ENCODE data around the gene HOXC4.

HOXC4 gene

DNA sequence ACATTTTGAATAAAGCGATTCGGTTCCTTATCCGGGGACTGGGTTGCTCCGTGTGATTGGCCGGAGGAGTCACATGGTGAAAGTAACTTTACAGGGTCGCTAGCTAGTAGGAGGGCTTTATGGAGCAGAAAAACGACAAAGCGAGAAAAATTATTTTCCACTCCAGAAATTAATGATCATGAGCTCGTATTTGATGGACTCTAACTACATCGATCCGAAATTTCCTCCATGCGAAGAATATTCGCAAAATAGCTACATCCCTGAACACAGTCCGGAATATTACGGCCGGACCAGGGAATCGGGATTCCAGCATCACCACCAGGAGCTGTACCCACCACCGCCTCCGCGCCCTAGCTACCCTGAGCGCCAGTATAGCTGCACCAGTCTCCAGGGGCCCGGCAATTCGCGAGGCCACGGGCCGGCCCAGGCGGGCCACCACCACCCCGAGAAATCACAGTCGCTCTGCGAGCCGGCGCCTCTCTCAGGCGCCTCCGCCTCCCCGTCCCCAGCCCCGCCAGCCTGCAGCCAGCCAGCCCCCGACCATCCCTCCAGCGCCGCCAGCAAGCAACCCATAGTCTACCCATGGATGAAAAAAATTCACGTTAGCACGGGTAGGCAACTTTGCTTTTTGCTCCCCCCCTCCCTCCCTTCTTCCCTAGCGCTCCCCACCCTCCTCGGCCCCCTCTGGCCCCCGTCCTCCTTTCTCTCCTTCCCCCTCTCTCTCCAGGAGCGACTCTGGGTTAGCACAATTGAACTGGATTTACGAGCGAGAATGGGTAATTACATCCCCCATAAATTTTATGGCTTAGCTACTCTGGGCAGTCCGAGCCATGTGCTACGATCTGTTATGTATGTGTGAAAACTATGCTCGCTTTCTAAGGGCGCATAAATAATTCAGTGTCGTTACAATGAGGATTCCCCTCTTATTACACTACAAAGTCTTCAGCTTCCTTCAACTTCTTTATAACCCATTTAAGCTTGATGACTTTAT lies at the start of gene HOXC4:
Gene HOXC4, plus strand, starts transcription at position 85 of the 991 bp plus-strand sequence. Its CDS starts 88 bp downstream, at position 173.
- DNase-seq = peak in 1 of 2 experiments; percentile 47

DNA sequence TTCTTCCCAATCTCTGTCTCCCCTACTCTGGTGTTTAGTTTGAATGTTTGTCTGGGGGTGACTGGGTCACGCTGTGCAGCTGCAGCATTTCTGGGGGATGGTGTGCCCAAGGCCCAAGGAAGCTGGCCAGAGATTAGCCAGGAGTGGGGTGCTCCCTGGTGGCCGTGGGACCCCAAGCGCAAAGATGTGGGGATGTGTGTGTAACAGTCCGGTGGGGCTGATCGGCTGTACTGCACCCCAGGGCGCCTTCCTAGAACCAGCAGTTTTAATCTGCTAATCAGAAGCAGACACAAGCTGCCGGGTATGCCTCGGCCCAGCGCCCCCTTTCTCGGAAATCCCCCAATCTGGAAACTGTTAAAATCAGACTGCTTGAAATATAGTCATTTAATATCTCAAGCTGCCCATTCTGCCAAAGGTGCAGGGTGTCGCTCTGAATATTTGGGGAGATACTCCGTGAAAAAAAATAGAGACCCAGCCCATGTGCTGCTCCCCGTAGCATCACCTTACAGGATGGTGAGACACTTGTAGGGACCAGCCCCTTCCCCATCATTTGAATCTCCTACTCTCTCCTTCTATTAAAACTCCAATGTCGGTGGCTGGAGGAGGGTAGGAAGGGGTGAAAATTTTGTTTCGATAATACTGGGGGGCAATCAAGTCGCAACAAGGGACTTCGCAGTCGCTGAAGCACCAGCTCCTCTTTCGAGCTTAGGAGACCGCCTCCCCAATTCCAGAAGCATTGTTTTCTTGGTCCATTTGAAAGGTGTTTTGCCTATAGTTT lies 49.4 kb upstream of the HOXC4 start:
- no peak for DNase-seq

DNA sequence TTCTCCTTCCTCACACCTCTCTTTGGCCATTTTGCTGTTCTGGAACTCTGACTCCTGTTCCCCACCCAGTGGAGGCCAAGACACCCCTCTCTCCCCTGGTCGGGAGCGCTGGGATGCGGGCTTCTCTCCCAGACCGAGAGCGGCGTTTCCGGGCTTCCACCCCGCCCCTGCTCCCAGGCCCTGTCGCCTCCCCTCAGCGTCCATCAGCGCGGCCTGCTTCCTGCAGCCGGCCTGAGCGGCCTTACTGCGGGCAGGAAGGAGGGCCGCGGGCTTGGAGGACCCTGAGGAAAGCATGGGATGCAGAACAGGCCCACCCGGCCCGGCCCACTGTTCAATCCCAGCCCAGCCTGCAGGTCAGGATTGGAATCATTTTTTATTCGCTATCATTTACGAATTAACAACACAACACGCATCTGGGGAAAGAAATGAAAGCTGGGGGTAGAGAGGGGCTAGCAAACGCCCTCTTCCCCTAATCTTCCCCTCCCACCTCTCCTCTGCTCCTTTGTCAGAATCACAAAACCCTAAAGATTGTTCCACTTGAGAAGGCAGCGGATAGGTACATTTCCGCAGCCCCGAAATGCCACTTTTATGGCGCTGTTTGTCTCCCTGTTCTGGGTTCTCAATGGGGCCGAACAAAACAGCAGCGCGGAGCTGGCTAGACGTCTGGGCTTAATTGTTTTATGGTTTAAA lies 48.6 kb upstream of the HOXC4 start:
- DNase-seq = no peak

DNA sequence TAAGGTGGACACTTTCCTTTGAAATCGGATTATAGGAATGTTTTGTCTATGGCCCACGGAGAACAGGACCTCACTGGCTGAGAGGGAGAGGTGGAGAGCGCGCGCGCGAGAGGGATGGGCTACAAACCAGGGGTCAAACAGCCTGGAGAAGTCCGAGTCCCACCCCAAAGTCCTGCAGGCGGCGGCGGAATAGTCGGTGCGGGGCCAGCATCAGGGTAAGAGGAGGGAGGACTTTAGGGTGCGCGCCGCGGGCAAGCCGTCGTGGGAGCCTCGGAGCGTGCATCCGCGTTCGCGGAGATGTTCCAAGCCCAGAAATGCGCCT lies 48.1 kb upstream of the HOXC4 start:
- no peak for DNase-seq

DNA sequence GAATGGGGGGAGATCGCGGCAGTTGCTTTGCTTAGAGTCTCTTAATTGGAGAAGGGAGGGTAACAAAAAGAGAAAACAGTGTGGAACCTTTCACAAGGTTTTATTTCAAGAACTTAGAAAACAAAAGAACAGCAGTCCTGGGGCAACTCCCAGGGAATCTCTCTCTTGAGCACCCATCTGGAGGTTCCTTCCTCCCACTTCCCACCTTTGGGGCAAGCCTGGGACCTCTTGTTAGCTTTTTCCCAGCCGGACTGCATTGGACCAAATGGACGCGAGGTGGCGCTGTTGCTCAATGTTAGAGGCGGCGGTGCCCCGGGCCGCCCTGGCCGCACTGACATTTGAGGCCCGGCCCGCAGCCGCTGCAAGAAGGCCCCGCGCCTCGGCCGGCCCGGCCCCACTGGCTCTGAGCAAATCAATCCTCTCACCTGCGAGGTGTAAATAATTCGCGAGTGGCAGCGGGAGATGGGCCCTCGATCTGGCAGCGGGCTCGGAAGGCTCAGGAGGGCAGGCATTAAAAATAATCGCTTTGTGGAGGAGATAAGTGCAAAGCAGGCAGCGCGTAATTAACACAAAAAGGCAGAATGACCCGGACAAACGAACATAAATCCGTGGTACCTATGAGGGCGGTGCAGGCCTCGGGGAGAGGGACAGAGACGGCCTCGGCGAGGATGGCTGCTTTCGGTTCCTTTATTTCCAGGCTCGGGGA lies 47.6 kb upstream of the HOXC4 start:
- DNase-seq = peak; percentile 64 to 89

DNA sequence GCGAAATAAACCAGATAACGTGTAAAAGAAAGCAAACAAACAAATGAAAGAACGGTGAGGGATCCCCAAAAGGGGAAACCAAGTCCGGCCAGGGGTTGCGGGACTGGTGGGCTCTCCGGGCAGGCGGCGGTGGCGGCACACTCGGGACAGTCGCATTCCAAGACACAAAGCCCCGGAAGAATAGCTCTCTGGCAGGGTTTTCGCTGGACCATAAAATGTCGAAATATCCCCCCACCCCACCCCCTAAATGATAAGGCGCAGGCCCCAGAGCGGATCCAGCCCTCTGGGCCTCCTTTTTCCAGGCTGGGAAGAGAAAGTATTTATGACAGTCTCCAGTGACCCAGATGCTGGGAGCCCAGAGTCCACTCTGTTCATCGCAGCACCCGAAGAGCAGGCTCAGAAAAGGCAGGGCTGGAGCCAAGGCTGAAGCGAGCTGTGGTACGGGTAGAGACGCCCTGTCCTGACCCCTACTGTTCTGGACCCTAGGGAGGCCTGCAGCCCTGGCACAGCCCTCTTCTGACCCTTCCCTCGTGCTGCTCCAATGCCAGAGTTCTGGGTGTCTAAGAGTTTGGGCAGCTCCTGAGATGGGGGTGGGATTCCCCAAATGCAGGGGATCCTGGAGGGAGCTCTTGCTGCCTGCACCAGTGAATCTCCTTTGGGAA lies 46.9 kb upstream of the HOXC4 start:
- no peak for DNase-seq

DNA sequence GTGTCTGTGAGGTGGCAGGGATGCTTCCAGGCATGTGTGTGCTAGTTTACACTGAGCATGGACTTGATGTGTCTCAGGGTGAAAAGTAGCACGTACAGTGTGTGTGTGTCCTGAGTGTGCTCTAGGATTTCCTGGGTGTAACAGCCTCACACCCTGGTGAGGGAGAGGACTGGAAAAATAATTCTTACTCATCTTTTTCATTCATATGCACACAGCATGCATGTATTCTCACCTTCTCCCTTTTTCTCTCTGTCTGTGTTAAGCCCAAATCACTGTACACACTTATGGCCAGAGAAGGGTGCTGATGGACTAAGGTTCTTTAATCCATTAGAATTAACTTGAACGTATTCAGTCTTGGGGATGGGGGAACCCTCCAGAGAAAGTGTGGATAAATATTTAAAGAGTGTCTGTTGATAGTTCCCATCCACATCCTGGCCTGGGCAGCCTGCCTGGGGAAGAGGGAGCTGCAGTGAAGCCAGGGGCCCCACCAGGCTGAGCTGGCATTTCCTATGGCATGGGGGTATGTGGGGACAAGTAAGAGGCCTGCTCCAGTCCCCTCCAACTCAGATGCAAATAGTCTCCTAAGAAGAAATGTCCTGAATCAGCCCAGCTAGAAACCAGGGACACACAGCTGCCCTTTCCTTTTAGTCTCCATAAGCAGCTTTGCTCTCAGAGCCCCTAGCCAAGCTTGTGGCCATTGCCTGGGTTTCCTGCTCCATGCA lies 45.9 kb upstream of the HOXC4 start:
- no peak for DNase-seq

DNA sequence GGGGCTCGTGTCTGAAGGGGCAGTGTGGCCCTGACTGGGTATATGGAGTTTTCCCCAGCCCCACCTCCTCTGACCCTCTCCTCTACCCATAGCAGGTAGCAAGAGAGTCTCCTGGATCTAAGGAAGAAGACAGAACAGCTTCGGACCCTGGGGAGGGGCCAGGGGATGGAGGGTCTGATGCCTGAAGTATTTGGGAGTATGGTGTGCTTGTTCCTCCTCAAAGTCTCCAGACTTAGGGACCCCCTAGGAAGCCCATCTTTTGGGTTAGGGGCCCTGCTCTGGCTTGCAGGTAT lies 45.4 kb upstream of the HOXC4 start:
- DNase-seq = no peak

DNA sequence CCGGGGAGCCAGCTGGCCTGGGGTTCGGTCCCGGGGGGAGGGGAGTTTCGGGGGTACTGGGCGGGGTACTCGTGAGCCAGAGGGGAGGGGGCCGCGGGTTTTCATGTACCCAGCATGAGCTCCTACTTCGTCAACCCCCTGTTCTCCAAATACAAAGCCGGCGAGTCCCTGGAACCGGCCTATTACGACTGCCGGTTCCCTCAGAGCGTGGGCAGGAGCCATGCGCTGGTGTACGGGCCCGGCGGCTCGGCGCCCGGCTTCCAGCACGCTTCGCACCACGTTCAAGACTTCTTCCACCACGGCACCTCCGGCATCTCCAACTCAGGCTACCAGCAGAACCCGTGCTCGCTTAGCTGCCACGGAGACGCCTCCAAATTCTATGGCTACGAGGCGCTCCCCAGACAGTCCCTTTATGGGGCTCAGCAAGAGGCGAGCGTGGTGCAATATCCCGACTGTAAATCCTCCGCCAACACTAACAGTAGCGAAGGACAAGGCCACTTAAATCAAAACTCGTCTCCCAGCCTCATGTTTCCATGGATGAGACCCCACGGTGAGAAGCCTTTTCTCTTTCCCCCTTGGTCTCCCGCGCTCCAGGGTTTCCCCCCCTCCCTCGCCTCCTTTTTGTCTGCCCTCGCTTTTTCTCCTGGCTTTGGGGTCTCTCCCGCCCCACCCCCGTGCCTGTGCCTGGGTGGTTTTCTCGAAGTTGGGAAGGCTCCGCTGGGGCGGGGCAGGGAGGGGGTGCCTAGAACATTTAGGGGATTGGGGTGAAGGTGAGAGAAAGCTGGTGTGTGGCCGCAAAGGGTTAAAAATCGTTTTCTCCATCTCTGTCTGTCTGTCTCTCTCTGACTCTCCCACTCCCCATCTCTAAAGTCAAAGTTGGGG lies 44.2 kb upstream of the HOXC4 start:
- DNase-seq = peak in 1 of 2 experiments; percentile 15

DNA sequence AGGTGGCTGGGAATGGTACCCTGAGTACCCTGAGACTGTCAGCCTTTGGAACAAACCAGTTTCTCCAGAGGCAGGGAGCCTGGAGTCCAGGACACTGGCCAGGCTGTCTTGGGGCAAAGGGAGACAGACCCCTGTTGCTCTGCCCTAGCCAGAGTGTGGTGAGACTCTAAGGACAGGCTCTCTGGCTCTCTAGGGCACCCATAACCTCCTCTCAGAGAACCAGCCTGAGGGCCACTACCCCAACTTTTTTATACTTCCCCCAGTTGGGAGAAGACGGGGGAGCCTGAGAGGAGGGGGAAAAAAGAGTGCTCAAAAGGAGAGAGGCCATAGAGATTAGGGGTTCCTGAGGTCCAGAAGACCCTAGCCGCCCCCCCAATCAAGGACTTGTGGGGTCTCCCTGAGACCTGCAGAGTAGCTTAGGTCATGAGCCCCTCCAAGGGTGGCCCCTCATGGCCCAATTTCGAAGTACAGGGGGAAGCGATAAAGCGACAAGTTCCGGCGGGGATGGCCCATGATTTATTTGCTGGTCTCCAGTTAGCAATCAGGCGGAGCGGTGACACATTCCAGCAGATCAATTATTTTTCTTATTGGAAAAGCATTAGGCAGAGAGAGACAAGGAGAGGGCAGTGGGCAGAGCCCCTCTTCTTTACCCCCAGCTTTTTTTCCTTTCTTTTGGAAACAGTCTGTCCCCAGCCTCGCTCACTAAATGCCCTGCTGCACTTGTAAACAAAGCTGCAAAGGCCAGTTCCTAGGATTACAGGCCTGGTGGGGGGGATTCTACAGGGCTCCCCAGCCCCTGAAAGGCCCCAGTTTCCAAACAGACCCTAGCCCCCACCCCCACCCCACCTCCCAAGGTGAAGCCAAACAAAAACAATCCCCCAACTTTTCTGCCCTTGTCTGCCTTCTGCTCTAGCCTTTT lies 43.3 kb upstream of the HOXC4 start:
- no peak for DNase-seq

DNA sequence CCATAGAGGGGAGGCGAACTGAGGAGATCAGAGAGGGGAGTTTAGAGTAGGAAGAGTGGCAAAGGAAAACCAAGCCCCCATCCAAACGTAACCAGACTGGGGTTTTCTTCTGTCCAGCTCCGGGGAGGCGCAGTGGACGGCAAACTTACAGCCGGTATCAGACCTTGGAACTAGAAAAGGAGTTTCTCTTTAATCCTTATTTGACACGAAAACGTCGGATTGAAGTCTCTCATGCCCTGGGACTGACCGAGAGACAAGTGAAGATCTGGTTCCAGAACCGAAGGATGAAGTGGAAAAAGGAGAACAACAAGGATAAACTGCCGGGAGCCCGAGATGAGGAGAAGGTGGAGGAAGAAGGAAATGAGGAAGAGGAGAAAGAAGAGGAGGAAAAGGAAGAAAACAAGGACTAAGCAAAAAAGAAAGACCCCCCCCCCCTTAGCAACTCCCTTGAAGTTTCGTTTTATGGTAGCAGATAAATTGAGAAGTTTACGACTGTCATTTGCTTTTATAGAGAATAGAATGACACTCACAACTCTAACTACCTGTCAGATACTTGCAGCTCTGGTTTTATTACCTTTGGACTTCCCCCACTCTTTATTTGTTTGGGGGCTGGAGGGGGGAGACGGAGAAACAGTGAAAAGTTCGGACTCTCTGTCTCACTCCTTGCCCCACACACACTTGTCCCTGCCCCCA lies 42.5 kb upstream of the HOXC4 start:
- DNase-seq = no peak

DNA sequence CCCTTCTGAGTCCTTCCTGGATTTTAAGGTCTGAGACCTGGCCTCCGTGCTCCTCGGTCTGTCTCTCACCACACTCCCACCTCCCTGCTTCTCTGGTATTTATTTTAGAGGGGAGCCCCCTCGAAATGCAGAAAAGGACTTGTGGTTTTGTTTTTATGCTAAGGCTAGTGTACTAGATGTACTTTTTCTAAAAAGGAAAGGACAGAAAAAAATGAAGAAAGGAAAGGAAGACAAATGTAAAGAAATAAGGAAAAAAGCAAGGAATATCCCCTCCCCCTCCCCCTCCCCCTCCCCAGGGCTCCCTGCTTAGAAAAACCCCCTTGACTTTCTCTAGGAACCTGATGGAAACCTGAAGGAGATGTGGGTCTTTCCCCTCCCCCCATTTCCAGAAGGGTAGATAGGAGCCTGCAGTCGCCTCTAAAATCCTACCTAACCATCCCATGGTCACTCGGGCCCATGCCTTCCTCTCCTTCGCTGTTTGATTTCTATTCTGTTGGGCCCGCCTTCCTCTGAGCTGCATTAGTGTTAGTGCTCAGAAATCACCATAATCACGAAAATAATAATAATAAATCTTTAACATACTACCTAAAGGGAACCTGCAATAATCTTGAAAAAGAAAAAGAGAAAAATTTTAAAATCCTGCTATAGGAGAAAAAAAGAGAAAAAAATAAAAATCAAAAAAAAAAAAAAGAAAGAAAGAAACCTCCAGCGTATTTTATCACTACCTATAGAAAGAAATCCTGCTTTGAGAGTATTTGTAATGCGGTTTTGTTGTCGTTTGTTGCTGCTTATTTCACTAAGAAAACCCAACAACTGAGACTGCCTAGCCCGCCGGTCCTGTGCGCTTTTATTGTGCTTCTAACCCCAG lies 41.7 kb upstream of the HOXC4 start:
- no peak for DNase-seq

DNA sequence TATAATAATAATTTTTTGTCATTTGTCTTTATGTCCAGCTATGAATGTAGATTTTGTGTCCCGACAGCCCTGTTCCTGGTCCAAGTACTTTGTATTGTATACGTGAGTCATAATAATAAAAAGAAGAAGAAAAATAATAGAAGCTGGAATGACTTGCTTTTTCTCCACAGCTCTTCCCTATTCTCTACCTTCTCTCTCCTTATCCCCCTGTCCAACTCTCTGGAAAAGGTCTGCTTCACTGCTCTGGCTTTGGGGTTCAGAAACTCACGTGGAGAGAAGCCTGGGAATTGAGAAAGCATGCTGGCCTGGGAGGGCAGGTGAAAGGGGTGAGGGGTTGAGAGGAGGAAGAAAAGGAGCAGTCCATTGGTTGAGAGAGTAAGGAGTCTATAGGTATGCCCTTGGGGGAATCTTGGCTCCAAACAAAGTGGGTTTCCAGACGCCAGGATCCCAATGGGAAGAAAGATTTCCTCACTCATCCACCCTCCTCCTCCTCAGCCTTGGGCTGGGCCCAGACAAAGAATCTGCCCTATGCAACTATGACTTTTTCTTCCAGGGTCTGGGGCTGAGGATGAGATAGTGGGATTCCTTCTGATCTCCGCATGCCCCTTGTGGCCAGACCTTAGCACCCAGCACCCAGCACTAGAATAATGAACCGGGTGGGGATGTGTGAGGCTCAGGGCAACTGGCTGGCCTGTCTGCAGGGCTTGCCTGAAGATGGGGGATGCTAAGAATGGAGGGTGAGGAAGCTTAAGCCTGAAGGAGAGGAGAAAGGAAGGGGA lies 40.8 kb upstream of the HOXC4 start:
- no peak for DNase-seq

DNA sequence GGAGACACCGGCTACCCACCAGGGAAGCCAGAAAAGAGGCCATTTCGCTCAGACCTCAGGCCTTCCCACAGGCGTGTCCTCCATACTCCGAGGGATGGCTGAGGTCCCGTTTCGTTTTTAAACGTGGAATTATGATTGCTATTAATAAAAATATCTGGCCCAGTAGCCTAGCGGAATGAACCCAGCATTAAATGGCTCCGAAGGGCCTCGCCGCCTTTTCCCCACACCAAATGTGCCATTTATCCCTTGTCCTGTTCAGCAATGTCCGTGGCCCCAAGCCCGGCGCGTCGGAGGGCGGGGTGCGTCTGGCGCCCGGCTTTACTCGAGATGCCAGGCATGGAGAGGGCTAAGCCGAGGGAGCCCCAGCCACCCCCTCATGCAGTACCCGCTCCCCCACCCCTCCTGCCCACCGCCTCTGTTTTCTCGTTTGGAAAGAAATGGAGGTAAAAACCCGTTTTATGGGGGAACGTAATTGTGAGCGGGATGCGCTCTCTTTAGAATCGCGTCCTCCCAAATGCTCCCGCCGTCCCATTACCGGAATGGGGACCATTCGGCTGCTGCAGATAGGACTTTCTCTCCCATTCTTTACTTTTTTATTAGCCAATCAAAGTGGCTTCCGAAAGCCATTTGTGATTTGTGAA lies 39.1 kb upstream of the HOXC4 start:
- no peak for DNase-seq

DNA sequence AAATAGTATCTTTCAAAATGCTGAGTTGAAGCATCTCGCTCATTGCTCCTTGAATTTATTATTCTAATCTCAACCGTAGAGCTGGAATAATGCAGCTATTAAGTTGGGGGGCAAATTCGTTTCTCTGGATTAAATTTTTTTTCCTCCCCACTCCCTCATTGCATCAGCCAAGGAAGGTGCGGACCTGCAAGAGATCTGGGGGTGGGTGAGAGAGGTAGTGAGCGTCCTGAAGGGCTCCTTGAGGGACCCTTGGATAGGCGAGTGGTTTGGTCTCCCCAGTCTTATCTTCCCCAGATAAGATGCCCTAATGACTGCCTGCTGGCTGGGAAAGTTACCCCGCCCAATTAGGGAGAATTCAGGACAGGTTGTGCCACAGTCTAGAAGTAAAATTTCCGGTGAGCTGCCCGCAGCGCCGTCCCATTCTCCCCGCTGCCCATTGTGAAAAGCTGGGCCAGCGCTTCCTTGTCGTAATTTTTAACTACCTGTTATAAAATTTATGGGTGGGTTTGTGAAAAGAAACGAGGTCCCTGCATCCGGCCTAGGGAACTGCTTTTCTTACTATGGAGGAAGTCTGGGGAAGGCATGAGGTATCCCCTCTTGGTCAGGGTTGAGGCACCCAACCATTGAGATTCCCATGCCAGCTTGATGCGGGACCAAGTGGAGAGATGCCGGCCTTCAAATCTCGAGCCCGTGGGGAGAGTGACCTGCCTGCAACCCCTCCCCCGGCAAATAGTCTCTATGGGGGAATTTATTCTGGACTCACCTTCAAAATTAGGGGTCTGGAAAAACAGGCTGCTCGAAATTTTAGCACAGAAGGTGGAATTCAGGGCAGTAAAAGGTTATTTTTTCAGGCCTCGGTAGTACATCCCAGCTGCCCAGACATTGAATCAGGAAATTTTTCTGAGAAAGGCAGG lies 38.4 kb upstream of the HOXC4 start:
- DNase-seq = no peak
